ENCODE results near the gene GALNT3. TPM values are rescaled to one million over a fixed set of nuclear protein-coding genes. Genes with fewer than 3 reads are reported as not detected.

The GALNT3 gene
- total and polyA plus RNA-seq, 2 of the 8 experiments (the other 6 are each of a cell fraction or from before 2014, with no cell fraction given): 3.4 to 23.6 TPM

DNA sequence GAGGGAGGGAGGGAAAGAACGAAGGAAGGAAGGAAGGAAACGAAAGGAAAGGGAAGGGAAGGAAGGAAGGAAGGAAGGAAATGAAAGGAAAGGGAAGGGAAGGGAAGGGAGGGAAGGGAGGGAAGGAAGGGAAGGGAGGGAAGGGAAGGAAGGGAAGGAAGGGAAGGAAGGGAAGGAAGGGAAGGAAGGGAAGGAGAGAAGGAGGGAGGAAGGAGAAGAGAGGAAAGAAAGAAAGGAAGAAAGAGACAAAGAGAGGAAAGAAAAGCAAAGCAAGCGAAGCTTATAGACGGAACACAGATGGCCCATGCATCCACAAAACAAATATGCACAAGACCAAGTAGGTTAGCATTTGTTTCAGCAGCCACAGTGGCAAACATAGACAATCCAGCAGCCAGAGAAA is 20.4 kb upstream of the GALNT3 start (continued):
- TF ChIP-seq TAF7 (optimal IDR thresholded peaks at IDR 0.05; ENCODE audit: borderline replicate concordance, low read depth, low read length): no peak
- no peak for TF ChIP-seq ASH2L (IDR thresholded peaks at IDR 0.05; ENCODE audit: low read length)
- no peak for TF ChIP-seq TEAD4 (IDR thresholded peaks at IDR 0.05; ENCODE audit: low read depth, low read length)
